ENCODE results near the gene PPP6R1.
A peak's percentile ranks its signal among the peaks of the same experiment; 100 is the strongest.
"Not testable (repeated sequence)": the region's sequence is repeated elsewhere in the genome, so short reads cannot be mapped to it uniquely, and the experiment has no call there.

Gene PPP6R1

DNA sequence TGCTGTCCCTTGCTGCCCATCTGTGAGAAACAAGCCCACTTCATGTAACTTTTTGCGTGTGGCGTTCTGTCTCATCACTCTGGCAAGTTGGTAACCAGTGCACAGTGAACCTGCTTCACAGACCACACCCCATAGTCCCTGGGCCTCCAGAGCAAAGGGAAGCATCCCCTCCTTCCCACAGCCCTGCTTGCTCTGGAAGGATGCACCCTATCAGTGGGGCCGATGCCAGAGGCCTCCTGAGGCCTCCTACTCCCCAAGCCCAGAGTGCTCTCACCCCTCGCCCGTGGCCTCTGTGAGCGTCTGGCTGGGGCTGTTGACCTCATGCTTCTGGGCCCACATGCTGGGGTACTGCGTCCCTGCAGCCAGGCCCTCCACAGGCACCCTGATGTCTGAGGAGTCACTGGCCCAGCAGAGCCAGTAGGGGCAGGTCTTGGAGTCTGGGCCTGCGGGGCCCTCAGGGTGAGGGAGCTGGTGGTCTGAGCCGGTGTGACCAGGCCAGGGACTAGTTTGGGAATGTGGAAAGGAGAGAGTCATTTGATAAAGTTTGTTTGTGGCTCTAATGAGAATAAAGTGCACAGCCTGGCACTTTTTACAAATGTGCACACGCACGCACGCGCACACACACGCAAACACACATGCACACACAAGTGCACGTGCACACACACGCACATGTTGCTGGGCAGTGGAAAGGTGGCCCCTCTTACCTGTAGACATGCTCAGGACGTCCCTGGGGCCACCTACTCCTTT lies 35.4 kb downstream of the PPP6R1 start:
- no peak for DNase-seq

DNA sequence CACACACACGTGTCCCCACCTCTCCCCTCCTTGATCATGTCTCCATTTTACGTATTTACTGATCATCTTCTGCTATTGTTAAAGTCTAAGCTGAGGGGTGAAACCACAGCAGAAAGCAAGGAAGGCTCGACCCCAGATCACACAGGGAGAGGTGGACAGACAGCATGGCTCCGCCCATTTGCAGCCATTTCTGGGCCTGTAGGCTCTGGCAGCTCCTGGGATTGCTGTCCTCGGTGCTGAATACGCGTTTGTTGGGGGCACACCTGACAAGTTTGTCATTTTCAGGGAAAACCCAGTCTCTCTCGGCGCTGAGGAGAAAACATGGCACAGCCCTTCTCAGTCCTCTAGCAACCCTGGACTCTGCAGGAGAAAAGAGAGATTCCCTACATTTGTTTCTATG lies 38.3 kb downstream of the PPP6R1 start:
- DNase-seq, result no peak

DNA sequence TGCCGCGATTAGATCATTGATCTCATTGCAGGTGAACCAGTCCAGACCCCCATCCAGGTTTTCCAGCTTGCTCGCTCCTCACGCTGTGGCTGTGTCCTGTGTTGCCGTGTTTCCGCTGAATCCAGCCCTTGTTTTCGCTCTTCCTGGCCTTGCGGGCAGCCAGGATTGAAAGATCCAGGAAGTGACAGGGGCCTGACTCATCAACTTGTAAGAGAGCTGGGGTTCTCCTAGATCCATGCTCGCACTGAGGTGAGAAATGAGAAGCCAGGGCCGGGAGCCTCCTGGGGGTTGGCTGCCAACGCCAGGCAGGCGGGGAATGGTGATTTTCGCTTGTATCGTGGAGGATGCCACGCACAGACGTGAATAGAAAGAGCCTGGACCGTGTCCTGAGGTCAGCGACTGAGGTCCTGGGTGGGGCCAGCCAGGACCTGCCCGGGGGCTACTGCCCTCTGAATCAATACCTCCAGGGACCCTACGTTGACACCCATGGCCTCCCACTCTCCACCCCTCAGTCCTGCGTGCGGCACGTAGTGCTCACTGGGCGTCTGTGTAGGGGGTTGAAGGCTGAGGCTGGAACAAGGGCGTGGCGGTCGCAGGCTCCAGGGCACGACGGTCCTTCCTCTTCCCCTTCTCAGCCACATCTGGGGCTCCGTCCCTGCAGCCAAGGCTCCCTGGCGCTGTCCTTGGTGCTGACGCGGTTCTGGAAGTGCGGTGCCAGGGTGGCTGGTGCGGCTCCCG lies 42.2 kb downstream of the PPP6R1 start:
- DNase-seq, result peak; percentile 92 to 93

DNA sequence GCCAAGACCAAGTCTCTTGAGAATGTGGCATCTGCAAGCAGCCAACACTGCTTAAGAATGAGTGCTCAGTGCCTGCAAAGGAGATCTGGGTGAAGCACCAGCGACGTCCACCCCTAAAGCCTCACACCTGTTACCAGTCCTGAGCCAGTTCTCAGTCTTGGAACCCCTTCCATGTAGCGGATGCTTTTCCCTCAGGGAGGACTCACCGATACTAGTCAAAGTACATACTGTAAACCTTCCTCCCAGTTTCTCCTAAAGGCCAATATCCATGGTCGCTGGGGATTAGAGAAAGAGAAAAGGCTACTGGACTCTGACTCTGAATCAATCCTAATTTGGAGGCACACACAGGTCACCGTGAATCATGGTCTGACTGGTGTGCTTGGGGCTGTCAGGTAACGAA lies 45.3 kb downstream of the PPP6R1 start:
- no peak for DNase-seq

DNA sequence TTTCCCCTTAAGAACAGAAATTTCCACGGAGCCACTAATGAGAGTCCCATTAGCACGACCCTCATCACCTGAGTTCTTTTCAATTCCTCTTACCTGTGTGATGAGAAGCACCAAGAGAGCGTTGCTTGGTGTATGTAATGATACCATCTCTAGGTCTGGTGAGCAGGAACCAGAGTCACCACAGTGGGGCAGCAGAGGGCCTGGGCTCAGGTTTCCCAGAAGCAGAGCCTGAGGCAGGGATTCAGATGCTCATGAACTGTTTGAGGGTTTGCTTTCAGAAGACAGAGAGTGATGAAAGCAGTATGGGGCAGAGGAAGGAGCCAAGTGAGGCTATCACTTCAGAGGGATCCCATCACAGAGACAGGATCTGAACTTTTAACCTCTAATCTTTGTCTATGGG lies 46.4 kb downstream of the PPP6R1 start:
- DNase-seq, result peak; percentile 21 to 75

DNA sequence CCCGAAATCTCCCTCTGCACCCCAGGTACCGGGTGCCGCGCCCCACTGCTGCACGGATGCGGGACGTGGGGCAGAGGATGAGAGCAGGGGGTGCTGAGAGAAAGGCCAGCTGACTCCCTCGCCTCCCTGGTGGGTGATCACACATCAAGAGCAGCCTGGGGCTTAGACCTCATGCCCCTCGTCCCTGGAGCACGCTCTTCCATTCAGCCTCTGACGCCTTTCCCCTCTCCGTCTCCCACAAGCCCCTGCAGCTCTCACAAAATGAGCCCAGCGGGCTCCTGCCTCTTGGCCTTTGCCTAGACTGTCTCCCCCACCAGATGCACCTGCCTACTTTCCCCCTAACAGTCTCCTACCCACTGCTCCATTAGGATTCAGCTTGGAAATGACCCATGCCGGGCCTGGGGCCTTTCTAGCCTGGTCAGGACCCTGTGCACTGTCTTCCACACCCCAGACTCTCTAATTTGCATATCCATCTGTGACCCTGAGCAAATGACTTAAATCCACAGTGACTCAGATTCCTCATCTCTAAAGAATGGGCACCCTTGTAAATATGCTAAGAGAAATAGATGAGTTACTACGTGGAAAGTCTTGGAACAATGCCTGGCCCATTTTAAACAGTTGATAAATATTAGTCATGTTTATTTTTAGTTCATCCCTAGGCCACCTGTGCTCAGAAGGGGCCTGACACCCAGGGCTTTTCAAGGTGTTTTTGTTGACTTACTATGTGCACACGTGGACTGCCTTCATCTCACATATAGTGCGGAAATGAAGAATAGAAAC lies 48.9 kb downstream of the PPP6R1 start:
- DNase-seq, result no peak

DNA sequence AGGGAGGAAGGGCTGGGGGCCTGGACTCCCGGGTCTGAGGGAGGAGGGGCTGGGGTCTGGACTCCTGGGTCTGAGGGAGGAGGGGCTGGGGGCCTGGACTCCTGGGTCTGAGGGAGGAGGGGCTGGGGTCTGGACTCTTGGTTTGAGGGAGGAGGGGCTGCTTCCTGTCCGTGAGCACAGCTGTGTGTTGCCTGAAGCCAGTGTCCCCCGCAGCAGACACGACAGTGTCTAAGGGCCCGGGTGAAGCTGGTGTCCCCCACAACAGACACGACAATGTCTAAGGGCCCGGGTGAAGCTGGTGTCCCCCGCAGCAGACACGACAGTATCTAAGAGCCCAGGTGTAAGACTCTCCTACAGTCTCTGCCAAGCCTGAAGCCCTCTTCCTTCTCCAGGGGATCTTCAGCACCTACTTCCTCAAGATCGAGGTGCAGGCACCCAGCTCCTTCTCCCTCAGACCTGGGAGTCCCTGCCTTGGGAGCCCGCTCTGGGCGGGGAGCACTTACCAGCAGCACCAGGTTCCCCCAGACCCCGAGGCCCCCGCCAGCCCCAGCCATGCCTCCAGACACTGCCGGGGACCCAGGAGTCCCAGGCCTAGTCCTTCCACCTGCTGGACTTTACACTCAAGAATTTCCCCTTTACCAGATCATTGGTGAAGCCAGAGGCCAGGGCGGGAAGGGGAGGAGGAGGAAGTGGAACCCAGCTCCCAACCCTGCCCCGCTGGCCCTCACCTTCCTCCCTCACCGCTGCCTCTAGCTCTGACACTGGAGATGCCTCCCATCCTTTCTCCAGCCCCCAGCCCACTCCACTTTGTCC lies 49.7 kb downstream of the PPP6R1 start, which contains the start of gene PTPRH:
TSS of gene PTPRH (minus strand) at position 622 of the 813 bp plus-strand sequence. CDS start at position 554, 68 bp downstream.
- DNase-seq, result no peak

DNA sequence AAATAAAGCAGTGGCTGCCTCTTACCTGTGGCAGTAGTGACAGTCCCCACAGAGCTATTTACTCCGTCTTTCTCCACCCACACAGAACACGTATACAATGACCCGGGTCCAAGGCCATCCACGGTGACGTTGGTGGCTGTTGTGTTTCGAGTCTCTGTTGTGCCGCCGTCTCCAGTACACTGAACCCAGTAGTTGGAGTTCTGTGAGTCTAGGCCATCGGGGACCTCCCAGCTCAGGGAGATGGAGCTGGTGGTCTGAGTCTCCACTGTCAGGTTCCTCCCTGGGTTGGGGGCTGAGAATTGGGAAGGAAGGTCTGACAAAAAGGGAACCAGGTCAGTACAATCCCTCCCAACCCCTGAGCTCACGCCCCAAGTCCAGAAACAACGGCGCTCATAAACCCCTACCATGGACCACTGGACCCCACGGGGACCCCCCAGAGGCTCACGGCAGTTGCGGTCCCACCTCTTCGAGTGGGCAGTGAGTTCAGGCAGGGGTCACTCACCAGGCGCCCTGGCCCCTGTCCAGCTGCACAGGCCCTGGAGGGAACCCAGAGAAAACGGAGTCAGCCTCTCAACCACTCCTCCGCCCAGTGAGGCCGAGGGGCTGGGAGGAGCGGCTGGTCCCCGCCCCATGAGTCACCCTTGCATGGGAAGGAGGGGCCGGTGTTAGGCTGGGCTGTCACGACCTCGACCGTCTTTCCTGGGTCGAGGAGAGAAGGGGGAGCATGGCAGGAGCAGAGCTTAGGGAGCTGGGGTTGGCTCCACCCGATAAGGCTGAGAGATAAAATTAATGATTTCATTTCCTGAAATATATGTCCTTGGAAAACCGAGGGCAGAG lies 51.9 kb downstream of the PPP6R1 start:
- peak; percentile 64 to 79 for DNase-seq

DNA sequence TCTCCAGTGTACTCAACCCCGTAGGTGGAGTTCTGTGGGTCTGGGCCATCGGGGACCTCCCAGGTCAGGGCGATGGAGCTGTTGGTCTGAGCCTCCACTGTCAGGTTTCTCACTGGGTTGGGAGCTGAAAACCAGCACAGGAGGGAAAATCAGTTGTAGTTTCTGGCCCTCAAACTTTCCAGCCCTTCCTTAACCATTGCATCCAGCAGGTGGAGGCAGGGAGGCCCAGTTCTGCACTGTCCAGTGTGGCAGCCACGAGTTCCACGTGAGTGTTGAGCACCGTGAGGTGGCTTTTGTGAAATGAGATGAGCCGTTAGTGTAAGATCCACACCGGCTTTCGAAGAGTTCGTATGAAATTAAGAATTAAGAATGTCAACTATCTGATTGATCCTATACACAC lies 56.6 kb downstream of the PPP6R1 start:
- not testable (repeated sequence) for DNase-seq

DNA sequence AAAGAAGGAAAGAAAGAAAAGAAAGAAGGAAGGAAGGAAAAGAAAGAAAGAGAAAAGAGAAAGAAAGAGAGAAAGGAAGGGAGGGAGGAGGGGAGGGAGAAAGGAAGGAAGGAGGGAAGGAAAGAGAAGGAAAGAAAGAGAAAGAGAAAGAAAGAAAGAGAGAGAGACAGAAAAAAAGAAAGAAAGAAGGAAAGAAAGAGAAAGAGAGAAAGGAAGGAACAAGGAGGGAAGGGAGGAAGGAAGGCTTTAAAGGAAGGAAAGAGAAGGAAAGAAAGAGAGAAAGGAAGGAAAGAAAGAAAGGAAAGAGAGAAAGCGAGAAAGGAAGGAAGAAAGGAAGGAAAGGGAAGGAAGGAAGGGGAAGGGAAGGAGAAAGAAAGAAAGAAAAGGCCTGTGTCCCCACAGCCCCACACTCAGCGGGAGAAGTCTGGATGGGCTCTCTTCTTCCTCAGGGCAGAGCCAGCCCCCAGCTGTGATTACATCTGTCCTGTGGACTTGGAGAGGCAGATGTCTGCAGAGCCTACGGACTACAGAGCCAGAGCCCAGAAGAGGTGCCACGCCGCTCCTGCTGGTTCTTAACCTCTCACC lies 59.1 kb downstream of the PPP6R1 start:
- DNase-seq, result no peak

DNA sequence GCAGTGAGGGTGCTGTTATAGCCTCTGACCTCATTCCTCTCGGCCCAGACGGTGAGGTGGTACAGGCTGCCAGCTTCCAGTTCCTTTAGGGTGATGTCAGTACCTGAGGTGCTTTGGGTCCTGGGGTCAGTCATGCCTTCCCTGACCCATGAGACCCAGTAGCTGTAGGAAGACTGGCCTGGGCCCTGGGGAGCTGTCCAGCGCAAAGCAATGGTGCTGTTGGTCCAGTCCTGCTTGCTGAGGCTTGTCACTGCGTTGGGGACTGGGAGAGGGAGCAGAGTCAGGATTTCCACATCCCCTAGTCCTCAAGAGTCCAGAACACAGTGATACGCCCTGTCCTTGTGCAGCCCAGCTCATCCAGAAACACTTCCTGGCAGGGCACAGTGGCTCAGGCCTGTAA lies 60.2 kb downstream of the PPP6R1 start:
- DNase-seq, result no peak

DNA sequence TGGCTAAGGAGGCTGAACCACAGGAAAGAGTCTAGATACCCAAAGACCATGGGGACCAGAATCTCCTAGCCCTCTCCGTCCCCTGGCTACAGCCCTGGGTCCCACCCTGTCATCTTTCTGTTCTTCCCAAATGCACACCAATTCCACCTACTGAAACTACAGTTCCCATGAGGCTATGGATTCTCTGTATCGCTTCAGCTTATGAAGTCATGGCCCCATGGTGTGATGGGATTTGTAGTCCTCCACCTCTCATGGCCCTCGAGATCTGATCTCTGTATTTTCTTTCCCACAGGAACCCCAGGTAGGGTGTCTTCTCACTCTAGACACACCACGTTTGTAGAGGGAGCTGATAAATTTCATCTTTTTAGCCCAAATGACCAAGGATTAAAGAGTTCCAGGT lies 61.3 kb downstream of the PPP6R1 start:
- peak in 1 of 2 donors; percentile 41 for DNase-seq

DNA sequence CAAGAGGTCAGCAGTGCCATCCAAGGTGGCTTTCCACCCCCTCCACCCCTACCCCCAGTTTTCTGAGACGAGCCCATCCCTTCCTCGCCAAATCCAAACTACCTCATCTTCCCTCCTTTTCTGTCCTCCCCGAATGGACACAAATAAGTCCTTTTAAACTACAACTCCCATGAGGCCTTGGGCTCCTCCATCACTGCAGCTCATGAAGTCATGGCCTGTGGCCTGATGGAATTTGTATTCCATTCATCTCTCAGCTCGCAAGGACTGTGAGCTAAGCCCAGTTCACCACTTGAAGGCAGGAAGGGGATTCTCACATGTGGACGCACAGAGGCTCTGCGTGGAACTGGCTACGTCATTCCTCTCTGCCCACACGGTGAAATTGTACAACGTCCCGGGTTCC lies 62.0 kb downstream of the PPP6R1 start:
- no peak for DNase-seq

DNA sequence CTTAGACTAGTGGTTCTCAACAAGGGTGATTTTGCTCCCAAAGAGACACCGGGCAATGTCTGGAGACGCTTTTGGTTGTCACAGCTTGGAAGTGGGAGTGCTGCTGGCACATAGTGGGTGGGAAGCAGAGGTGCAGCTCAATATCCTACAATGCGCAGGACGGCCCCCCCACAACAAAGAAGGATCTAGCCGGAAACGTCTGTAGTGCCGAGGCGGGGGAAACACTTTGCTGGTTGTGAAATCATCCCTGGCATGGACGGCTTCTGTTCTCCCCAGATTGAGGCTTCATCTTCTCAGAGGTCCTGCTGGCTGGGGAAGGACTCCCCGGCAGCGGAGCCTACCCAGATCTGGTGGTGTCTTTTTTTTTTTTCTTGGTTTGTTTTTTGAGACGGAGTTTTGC lies 65.3 kb downstream of the PPP6R1 start:
- peak; percentile 14 to 42 for DNase-seq

DNA sequence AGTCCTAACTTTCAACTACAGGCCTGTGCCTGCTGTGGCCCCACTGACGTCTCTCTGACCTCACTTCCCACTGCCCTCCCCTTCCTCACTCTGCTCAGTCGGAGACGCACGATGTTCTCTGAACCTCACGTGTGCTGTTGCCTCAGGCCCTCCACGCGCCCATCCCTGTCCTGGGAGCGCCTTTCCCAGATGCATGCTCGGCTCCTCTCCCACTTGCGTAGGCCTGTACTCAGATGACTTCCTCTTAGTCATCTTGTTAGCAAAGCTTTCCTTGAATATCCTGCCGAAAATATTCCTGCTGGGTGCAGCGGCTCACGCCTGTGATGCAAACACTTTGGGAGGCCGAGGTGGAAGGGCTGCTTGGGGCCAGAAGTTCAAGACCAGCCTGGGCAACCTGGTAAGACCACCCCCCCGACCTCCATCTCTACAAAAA lies 69.4 kb downstream of the PPP6R1 start:
- DNase-seq, result peak in 1 of 2 donors; percentile 79

DNA sequence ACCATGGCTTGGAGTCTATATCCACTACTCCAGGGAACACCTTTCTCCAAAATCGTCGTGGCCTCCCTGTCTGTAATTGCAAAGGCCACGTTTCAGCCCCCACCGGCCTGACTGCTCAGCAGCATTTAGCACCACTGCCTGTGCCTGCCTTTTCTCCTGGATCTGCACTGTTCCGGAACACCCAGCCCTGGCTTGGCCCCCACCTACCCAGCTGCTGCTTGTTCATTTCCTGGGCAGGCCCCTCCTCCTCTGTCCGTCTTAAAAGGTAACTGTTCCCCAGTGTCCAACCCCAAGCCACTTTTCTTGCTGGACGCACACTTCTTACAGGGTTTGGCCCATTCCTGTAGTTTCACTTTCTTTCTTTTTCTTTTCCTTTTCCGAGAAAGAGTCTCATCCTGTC lies 70.2 kb downstream of the PPP6R1 start:
- no peak for DNase-seq

DNA sequence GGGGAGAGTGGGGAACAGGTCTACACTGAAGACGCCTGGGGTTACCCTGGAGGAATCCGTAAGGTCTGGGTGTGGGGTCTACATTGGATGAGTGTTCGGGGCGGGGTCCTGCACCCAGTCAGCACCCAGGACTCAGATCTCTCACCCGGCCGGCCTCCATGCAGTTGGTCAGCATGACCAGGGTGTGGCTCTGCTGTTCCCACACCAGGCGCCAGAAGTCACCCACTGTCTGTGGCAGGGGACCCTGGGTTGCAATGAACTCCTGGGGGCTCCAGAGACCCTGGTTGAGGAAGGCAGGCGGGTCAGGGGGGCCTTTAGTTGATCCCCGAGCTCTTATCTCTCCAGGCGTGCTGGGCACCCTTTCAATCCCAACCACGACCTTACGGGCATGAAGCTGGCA lies 72.7 kb downstream of the PPP6R1 start:
- DNase-seq, result no peak

DNA sequence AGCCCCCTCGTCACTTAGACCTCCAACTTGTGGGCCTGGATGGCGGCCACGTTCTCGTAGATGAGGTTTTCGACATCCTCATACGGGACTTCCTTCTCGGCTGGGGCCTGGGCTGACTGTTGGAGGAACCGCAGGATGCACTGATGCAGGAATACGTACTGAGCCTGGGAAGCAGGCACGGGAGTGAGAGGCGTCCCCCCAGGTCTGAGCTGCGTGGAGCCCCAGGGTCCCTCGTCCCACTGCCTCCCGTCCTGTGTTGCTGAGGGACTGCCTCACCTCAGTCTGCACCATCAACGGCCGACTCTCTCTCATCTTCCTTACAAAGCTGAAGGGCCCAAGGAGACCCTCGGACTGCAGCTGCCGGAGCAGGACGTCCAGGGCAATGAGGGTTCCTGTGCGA lies 77.1 kb downstream of the PPP6R1 start:
- no peak for DNase-seq
